ENCODE data around the gene RBM14.
"Not testable (repeated sequence)": the region's sequence is repeated elsewhere in the genome, so short reads cannot be mapped to it uniquely, and the experiment has no call there.

RBM14 gene, protein sequence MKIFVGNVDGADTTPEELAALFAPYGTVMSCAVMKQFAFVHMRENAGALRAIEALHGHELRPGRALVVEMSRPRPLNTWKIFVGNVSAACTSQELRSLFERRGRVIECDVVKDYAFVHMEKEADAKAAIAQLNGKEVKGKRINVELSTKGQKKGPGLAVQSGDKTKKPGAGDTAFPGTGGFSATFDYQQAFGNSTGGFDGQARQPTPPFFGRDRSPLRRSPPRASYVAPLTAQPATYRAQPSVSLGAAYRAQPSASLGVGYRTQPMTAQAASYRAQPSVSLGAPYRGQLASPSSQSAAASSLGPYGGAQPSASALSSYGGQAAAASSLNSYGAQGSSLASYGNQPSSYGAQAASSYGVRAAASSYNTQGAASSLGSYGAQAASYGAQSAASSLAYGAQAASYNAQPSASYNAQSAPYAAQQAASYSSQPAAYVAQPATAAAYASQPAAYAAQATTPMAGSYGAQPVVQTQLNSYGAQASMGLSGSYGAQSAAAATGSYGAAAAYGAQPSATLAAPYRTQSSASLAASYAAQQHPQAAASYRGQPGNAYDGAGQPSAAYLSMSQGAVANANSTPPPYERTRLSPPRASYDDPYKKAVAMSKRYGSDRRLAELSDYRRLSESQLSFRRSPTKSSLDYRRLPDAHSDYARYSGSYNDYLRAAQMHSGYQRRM

DNA sequence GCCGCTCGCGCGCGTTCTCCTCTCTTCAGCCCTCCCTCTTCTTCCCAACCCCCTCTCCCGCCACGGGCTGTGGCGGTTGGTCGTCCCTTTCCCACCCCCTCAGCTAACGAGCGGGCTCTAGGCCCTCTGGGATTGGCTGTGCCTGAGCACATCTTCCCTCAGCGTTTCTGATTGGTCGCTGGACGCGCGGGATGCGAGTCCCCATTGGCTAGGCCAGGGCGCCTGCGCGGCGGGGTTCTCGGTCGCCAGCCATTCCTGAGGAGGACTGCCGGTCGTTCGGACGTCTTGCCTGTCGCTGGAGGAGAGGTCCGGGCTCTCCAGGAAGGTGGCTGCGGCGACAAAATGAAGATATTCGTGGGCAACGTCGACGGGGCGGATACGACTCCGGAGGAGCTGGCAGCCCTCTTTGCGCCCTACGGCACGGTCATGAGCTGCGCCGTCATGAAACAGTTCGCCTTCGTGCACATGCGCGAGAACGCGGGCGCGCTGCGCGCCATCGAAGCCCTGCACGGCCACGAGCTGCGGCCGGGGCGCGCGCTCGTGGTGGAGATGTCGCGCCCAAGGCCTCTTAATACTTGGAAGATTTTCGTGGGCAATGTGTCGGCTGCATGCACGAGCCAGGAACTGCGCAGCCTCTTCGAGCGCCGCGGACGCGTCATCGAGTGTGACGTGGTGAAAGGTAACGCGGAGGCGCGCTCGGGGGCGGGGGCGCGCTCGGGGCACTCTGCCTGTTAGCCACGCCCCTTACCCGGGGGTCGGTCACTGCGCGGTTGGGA is at the start of gene RBM14:
TSS of gene RBM14 (plus strand) at position 252 of the 776 bp plus-strand sequence. CDS start at position 343, 91 bp downstream.
- peak; percentile 97 to 98 for DNase-seq

DNA sequence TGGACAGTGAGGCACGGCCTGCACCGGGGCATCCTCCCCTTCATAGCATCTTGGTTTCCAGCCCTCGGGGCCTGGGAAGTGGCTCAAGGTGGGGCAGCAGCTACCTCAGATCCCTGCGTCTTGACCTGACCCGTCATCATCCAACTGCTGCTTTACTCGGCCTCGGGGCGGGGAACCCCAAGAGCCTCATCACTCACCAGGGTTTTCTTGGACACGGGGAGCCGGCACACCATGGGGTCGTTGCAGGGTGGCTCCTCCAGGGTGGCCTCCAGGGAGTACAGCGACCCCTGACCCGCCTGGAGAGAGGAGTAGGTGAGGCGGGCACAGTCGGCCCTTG is 48.7 kb upstream of the RBM14 start:
- DNase-seq, result no peak

DNA sequence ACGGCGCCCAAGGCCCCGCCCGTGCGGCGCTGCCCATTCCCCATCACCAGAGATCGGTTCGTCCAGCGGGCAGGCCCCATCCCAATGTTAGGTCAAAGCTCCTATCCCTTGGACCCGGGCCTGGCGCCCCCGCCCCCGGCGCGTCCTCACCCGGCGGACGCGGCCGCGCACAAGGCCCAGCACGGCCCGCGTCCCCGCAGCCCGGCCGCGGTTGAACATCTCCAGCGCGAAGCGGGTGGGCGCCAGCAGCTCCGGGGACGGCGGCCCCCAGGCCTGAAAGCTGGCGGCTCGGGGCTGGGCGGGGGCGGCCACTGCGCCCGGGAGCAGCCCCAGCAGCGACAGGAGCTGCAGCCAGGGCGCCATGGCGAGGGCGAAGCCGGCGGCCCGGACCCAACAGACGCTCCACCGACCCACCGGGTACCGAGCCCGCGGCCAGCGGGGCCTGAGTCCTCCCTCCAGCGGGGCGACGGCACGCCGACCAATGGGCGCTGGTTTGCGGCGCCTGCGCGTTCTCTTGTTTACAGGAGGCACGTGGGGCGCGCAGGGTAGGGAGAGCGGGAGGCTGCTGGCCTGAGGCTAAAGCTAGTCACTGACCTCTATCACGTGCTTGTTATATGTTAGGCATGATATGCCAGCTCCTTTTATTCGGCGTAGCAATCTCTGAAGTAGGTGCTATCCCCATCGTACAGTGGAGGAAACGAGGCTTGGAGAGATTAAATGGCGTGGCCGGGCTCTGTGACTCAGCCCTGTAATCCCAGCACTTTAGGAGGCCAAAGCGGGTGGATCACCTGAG is 48.1 kb upstream of the RBM14 start, which contains the start of gene CTSF:
TSS of gene CTSF (minus strand) at position 483 of the 793 bp plus-strand sequence. CDS start at position 363, 120 bp downstream.
- peak; percentile 60 to 65 for DNase-seq

DNA sequence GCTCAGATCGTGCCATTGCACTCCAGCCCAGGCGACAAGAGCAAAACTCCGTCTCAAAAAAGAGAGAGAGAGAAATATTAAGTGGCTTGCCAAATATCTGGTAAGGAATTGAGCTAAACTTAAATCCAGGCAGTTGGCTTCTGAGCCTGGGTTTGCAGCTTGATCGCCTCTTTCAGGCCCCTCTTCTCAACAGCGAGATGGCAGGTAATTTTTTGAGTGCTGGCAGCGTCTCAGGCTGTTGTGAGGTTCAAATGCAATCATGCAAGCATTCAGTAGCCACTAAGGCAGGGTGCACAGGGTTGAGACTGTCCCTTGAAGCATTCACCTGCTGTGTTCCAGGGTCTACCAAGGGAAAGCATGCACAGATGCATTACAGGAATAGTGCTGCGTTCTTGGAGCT is 47.4 kb upstream of the RBM14 start:
- no peak for DNase-seq

DNA sequence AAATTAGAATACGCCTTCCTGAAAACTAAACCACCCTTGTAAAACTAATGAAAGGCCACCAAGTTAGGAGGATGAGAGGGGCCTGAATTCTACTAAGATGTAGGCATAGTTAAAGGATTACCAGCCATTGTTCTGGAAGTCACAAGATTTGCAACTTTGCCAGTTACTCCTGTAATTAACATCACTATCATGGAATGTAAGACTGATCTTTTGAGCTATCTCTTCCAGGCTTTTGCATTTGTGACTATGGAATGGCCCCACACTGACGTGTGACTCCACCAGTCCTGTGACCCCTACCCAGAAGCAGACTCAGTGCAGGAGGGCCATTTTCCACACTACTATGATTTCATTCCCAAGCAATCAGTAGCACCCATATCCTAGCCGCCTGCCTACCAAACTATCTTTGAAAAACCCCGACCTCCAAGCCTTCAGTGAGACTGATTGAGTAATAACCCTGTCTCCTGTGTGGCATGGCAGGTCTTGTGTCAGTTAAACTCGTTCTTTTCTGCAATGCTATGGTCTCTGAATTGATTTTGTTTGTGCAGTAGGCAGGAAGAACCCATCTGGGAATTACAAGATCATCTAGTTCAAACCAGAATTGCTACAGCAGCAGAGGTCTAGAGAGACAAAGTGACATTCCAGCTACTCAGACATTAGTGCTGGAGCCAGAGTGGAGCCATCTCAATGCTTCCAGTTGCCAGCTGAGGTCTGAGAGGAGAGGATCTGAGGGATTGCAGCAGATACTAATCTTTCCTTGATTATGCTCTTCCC is 46.2 kb upstream of the RBM14 start:
- DNase-seq, result no peak

DNA sequence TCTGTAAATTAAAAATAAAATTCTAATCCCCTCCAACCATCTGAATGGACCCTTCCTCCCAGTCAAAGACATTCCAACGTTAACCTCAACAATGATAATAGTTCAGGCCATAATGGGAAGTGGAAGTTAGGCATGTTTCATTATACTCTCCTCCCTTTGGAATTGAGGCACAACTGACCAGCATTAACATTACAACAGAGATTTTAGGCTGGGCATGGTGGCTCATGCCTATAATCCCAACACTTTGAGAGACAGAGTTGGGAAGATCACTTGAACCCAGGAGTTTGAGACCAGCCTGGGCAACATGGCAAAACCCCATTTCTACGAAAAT is 45.6 kb upstream of the RBM14 start:
- no peak for DNase-seq

DNA sequence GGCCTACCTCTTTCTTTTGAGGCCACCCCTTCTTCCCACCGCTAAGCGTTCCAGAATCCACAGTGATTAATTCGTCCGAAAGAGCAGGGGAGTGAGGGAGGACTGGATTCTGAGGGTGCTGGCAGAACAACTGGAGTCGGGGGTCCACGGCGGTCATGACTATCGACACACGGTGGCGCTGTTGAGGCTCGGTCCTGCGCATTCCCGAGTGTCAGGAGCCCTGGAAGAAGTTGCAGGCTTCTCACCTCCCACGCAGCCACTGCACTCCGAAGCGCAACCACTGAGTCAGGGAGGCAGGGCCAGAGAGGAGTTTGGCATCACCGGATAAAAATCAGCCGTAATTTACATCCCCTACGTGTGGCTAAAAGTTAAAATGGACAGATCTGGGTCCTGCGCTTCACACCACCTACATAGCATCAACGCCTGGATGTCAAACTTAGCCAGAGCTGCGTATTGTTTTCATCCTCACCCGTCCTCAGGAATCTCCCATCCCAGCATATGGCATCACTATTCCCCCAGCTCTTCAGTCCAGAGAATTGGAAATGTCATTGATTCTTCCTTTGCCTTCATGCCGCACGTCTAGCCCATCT is 37.3 kb upstream of the RBM14 start:
- peak; percentile 75 to 82 for DNase-seq

DNA sequence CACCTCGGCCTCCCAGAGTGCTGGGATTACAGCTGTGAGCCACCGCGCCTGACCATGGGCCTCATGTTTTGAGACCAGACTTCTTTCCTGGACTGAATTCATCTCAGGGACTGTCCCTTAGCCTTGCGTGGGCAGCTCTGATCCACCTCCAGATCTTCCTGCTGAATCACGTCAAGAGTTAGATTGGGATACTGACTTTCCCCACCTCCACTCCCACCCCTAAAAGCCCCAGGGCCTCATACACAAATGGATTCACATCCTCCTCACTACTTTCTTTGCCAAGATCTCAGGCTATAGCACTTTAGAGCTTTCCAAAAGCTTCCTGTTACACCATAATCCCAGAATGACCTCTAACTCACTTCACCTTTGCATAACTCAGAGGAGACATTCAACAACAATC is 35.6 kb upstream of the RBM14 start:
- no peak for DNase-seq

DNA sequence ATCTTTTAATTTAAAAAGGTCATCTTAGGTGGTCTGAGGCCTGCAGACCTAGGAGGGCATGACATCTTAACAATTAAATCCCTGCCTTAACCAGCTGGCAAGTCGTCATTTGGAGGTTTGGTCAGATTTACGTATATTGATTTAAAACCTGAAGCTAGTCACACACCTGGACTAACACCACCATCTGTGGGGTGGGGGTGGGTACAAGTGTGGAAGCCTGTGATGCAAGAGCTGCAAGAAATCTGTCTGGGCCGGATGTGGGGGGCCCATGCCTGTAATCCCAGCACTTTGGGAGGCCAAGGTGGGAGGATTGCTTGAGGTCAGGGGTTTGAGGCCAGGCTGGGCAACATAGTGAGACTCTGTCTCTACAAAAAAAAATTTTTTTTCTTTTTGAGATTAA is 35.2 kb upstream of the RBM14 start:
- no peak for DNase-seq

DNA sequence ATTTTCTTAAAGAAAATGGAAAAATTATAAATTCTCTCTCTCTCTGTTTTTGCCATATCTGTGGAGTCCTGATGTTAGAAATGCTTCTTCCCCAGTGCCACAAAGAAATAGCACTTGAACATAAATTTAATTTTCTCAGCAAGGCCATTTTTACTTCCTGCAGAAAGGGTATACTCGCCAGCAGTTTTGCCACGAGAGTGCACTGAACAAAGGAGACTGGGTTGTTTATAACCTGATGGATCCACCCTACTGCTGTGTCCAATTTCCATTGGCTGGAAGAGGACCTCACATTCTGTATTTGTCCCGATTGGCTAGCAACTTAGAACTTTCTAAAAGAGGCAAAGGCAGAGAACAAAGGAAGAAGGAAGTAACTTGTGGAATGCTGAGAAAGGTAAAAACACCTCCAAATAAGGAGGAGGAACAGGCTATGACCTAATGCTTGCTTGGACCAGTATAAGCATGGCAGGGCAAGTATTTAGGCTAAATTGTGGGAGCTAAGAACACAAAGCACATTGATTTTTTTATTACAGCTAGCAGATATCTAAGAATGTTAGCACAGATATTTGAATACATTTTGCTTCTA is 33.8 kb upstream of the RBM14 start:
- not testable (repeated sequence) for DNase-seq

DNA sequence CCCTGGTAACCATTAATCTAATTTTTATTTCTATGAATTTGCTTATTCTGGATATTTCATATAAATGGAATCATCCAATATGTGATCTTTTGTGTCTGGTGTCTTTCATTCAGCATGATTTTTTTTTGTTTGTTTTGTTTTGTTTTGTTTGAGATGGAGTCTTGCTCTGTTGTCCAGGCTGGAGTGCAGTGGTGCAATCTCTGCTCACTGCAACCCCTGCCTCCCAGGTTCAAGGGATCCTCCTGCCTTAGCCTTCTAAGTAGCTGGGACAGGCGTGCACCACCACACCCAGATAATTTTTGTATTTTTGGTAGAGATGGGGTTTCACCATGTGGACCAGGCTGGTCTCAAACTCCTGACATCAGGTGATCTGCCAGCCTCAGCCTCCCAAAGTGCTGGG is 31.0 kb upstream of the RBM14 start:
- not testable (repeated sequence) for DNase-seq

DNA sequence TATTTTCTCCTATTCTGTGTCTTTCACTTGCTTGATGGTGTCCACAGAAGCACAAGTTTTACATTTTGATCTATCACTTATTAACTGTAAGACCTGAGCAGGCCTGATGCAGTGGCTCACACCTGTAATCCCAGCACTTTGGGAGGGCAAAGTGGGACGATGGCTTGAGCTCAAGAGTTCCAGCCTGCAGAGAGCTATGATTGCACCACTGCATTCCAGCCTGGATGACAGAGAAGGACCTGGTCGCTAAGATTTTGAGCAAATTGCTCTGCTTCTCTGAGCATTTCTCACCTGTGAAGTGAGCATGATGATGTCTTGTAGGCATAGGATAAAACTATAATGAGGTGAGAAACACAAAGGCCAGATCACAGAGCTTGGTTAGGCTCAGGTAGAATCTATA is 30.3 kb upstream of the RBM14 start:
- no peak for DNase-seq

DNA sequence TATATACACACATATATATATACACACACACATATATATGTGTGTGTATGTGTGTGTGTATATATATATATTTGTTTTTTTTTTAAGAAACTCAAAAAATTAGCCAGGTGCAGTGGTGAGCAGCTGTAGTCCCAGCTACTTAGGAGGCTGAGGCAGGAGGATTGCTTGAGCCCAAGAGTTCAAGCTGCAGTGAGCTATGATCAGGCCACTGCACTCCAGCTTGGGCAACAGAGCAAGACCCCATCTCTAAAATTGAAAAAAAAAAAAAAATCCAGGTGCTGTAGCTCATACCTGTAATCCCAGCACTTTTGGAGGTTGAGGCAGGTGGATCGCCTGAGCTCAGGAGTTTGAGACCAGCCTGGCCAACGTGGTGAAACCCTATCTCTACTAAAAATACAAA is 27.1 kb upstream of the RBM14 start:
- DNase-seq, result not testable (repeated sequence)

DNA sequence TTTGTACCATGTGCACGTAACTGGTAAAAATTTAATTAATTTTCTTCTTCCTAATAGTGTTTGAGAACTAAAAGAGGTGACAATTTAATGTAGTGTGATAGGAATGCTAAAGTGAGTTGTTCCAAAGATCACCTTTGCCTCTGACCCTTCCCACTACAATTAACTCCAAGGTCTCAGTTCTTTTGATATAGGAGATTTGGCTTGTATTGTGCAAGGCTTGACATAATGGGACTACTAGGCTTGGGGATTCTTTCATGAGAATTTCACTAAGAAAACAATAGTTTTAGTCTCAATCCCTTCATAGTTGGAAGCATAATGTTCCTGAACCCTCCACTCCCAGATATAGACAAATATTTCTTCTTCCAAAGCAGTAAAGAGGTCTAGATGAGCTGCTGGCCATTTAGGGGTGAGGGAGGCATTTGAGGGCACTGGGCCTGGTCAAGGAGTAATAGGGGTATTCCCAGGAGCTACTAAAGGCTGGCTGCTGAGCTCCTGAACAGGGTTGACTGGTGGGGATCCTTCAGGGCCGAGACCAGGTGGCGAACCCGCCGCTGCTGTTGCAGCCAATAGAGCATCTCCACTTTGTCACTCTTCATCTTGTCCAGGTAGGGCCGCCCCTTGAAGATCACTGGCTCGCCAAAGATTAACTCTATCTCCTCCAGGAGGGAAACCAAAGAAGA is 26.3 kb upstream of the RBM14 start:
- DNase-seq, result no peak

DNA sequence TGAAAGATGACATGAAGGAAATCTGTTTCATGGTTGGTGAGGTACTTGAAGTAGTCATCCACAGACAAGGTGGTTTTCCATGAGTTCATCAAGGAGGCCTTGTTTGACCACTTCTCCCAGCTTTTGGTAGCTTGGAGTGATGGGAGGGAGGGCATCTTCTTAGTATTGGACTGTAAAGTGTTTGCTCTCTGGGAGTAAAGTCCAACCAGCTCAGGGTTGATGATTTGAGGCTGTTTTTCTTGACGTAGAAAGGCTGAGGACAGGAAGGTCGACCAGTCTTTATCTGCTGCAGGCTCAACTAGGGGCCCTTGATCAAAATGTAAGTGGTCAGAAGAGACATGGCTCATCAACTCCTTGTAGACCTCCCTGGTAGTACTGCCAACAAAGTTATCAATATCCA is 25.3 kb upstream of the RBM14 start:
- DNase-seq, result no peak

DNA sequence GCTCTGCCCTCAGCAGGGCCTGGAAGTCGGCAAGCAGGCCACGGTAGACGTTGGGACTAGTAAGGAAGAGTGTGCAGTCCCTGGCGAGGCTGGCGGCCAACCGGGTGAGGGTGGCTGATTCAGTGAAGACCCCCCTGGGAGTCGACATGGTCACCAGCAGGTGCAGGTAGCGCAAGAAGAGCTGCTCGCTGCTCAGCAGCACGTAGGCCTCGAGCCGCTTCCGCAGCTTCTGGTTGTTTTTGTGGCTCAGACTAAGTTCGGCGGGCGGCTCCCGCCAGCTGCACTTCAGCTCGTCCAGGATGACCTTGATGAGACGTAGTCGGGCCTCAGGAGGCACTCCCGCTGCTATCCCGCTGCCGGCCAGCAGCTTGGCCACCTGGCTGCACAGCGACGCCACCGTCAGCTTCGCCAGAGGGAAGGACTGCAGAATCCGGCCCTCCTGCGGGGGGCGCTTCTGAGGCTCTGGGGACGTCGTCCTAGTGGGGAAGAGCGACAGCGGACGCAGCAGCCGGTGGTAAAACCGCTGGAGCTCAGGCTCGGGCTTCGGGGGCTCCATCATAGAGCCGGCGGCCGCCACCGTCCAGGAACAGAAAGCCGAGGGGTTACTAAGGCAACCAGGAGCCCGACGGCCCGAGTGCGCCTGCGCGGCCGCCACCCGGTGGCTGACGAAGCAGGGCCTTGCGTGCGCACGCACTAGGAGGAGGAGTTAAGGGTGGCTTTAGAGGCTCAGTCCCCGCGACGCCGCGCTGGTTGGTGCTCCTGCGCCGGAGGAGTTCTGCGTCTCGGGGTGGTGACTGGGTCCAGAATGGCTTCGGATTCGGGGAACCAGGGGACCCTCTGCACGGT is 23.8 kb upstream of the RBM14 start, which contains the start of the genes CCDC87 and CCS:
TSS of gene CCDC87 (minus strand) at position 607 of the 846 bp plus-strand sequence. CDS start at position 559, 48 bp downstream.
TSS of gene CCS (plus strand) at position 729 of the 846 bp plus-strand sequence. CDS start at position 806, 77 bp downstream.
- peak; percentile 98 to 99 for DNase-seq

DNA sequence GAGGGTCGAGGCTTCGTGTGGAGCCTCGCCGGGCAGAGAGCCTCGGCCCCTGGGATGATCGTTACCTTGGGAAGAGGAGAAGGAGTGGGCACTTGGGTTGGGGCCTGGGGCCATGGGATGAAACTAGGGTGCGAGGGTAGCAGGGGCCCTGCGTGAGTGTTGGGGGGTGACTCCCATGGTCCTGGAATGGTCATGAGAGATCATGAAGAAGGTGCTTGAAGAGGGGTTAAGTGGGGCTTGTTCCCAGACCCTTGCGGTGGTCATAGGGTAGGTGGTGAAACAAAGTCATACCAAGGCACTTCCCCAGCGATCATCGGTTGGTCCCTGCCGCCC is 23.2 kb upstream of the RBM14 start:
- no peak for DNase-seq

DNA sequence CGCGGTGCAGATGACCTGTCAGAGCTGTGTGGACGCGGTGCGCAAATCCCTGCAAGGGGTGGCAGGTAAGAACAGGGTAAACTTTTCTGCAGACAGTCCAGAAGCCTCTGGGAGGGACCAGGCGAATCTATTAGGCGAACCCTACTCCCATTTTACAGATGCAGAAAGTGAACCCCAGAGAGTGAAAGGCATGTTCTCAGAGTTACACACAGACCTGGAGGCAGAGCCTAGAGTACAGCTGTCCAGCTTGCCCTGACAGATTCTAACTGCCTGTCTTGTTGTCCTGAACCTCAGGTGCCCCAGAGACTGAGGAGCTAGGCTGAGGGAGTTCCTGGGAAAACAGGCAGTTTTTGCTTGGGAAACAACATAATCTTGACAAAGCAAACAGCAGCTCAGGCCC is 22.8 kb upstream of the RBM14 start:
- no peak for DNase-seq

DNA sequence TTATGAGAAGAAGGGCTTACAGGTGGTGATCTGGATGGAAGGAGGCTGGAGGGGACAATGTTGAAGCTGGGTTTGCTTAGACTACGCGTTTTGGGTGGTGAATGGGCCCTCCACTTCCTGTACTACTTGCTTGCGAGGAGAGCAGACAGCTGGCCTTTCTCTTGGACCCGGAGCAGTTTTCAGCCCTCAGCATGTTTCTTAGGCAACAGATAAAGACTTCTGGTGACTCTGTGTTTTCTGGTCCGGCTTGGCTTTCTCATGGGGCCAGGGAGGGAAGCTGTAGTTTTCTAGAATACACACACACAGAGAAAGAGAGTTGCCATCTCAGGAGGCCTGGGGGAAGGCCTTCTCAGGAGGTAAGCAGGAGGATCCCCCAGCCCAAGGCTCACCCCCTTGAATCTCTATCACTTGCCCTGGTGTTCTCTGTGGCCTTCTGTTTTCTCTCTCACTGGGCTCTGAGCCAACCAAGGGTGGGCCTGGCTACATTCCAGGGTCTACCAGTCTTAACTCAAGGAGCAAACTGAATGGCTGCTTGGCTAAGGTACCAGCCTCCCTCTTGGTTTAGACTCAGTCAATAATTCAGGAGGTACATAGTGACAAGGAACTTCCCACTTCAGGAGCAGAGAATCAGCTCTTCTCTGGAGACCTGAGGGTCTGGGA is 21.1 kb upstream of the RBM14 start:
- no peak for DNase-seq
